Esophagus muscularis mucosa (tissue), 4 donors: ENCODE results near the gene CARD14.

Experiments used
- EP300 ChIP-seq: sonication (generic); formaldehyde crosslinking; IDR thresholded peaks from one replicate; pipeline ENCODE4 v1.6.1; 2017; ENCODE audit warnings: antibody characterized with exemption
- POLR2A ChIP-seq: fragments of 450-650 bp; IDR thresholded peaks from one replicate; pipeline ENCODE4 v1.6.1; 2017; ENCODE audit warnings: antibody characterized with exemption, moderate library complexity, mild to moderate bottlenecking, low read depth
- POLR2AphosphoS5 ChIP-seq, 2 donors: sonication (generic); formaldehyde crosslinking; IDR thresholded peaks; one replicate each; pipeline ENCODE4 v1.6.1; 2017; ENCODE audit warnings: antibody characterized with exemption in 2 of 2
- TF ChIP-seq, protein P1 (sequence below), 3 experiments: fragments of 200-600 bp in 2 of 3; fragments of 450-650 bp in 1 of 3; sonication (generic) in 2 of 3; IDR thresholded peaks; one replicate each; pipeline ENCODE4 v1.5.1; 2017 to 2019; ENCODE audit warnings: antibody characterized with exemption in 3 of 3, mild to moderate bottlenecking in 2 of 3, moderate library complexity in 1 of 3

- TF ChIP-seq, protein P1, sequence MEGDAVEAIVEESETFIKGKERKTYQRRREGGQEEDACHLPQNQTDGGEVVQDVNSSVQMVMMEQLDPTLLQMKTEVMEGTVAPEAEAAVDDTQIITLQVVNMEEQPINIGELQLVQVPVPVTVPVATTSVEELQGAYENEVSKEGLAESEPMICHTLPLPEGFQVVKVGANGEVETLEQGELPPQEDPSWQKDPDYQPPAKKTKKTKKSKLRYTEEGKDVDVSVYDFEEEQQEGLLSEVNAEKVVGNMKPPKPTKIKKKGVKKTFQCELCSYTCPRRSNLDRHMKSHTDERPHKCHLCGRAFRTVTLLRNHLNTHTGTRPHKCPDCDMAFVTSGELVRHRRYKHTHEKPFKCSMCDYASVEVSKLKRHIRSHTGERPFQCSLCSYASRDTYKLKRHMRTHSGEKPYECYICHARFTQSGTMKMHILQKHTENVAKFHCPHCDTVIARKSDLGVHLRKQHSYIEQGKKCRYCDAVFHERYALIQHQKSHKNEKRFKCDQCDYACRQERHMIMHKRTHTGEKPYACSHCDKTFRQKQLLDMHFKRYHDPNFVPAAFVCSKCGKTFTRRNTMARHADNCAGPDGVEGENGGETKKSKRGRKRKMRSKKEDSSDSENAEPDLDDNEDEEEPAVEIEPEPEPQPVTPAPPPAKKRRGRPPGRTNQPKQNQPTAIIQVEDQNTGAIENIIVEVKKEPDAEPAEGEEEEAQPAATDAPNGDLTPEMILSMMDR (IDR thresholded peaks at IDR 0.05), result no peak
- no peak for TF ChIP-seq POLR2A
- TF ChIP-seq EP300, result no peak
- no peak for TF ChIP-seq POLR2AphosphoS5 (IDR thresholded peaks at IDR 0.05)
Measured at GRCh38 chr17:80253631-80254395, 84.0 kb downstream of the CARD14 start.
